TTC549 (cell line): Measurements from ENCODE around the gene AIPL1.
"Not testable (repeated sequence)": the region's sequence is repeated elsewhere in the genome, so short reads cannot be mapped to it uniquely, and the experiment has no call there.

Experiments
- FAIRE-seq: peaks from 2 replicates; lab custom pipeline; 2012; peaks lifted over from hg19 to GRCh38; lab: Jason Lieb, UNC

Gene AIPL1, protein sequence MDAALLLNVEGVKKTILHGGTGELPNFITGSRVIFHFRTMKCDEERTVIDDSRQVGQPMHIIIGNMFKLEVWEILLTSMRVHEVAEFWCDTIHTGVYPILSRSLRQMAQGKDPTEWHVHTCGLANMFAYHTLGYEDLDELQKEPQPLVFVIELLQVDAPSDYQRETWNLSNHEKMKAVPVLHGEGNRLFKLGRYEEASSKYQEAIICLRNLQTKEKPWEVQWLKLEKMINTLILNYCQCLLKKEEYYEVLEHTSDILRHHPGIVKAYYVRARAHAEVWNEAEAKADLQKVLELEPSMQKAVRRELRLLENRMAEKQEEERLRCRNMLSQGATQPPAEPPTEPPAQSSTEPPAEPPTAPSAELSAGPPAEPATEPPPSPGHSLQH

DNA sequence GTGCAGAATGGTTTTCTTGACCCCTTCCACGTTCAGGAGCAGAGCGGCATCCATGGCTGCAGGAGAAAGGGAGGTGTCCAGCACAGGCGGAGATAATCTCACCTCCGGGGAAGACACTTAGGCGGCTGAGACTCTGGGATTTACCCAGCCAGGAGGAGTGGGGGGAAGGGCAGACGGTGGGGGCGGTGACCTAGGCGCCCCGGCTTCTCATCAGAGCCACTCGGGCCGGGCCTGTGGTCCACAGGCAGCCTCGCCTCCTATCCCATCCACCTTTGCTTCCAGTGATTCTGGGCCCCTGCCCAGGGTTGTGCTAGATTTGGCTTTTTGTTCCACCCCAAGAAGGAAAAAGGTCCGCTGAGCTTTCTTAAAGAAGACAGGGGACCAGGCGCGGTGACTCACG, at the start of gene AIPL1:
Gene AIPL1, minus strand, starts transcription at position 71 of the 400 bp plus-strand sequence. Its CDS starts 17 bp downstream, at position 54.
- FAIRE-seq, result no peak

DNA sequence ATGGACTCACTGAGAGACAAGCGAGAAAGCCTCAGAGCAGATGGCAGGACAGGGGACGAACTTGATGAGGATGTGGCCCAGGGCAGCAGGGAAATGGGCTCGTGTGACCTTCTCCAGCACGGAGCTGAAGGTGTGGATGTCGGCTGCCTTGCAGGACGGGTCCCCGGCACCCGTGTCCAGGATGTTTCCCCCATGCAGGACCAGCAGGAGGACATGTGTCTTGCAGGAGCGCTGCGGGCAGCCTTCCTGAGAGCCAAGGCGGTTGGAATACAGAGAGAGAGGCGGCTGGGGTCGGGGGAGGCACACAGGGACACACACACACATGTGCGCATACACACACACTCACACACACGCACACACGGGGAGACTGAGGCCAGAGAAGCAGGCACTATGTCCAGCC, 48.6 kb upstream of the AIPL1 start:
- FAIRE-seq, result no peak

DNA sequence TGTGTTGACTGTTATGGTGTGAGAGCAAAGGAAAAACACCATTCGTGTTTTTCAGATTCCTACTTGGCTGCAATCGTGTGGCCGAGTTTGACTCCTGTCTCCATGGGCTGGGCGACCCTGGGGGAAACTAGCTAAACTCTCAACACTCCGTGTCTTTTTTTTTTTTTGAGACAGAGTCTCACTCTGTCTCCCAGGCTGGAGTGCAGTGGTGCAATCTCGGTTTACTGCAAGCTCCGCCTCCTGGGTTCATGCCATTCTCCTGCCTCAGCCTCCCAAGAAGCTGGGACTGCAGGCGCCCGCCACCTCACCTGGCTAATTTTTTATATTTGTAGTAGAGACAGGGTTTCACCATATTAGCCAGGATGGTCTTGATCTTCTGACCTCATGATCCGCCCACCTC, 47.9 kb upstream of the AIPL1 start:
- not testable (repeated sequence) for FAIRE-seq

DNA sequence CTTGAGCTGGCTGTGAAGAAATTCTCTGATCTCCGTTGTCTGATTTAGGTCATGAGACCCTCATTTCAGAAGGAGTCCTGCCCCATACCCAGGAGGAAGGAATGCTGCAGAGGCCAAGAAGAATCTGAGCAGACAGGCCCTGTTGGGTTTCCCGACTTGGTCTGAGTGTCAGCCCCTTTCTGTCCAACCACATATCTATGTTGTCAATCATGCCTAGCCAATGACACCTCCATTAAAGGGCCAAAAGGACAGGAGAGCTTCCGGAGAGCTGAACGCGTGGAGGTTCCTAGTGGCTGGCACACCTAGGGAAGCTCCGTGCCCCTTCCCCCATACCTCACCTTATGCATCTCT, 47.2 kb upstream of the AIPL1 start:
- no peak for FAIRE-seq

DNA sequence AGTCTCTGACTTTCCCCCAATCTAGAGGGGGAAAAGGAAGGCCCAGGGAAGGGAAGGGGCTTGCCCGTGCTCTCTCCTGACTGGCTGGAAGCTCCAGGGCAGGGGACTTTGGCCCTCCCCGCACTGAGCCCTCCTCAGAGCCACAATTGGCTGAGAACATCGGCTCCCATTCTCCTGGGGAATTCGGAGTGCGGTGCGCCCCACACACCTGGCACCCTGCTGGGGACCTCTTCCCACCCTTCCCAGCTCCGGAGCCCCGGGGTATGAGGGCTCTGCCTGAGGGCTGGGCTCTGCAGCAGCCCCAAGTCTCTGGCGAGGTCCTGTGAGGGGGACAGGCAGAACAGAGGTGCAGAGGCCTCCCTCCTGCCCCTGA, 45.4 kb upstream of the AIPL1 start:
- FAIRE-seq, result no peak

DNA sequence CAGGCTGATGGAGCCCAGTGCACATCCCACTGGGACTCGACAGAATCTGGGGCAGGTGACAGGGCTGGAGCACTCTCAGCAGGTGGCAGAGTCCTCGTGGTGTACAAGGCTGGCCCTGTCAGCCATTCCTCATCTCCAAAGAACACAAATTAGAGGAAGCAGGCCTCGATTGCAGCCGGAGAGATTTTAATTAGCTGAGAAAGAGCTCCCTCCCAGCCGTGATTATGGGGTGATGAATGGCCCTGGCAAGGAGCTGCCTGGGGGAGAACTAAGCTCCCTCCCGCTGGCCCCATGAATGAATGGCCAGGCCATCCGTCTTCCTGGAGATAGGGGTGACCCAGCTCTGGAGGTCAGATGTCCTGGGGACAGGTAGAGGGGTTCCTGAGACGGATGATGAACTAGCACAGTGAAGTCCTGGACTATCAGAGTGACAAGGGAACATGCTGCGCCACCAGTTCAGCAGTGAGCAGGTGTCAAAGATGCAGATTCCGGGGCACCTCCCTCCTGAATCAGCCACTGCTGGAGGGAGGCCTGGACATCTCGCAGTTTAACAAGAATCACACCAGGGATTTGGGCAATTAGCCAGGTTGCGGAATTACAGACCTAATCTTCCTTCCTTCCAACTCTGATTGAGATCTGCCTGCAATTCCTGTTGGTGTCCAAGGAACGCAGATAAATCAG, 44.8 kb upstream of the AIPL1 start:
- no peak for FAIRE-seq

DNA sequence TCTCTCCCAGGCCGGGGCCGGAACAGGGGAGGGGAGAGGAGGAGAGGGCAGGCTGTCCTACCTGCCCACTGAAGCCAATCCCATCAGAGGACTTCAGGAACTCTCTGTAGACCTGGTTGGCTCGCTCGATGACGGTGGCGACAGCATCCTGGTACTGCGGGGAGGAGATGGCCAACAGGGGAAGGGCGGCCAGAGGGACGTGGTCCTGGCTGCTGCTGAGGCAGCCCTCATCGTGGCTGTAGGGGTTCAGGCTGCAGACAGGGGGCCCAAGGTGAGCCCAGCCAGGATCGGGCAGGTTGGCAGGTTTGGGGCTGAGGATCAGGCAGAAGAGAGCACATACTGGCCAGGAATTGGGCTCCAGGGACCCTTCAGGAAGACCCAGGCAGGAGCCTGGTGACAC, 43.6 kb upstream of the AIPL1 start:
- no peak for FAIRE-seq

DNA sequence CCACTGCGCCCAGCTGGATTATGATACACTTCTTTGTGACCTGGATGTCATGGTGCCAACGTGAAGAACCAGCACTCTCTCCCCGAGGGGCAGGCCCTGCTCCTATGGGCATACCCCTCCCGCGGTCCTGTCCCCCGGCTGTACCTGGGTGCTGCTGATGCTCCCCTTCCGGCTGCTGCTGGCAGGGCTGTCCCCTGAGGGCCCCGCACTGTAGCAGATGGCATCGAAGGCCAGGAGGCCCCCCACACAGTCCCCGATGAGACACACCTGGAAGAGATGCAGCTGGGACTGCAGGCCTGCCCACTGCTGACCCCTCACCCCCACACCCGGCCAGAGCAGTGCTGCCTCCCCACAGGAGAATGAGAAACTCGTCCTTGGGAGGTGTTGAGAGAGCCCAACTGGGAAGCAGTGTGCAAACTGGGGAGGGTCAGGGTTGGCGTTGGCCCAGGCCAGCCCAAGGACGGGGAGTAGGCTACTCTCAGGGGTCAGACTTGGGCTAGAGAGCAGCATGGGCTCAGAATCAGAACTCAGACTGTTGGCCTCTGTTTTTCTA, 43.0 kb upstream of the AIPL1 start:
- no peak for FAIRE-seq

DNA sequence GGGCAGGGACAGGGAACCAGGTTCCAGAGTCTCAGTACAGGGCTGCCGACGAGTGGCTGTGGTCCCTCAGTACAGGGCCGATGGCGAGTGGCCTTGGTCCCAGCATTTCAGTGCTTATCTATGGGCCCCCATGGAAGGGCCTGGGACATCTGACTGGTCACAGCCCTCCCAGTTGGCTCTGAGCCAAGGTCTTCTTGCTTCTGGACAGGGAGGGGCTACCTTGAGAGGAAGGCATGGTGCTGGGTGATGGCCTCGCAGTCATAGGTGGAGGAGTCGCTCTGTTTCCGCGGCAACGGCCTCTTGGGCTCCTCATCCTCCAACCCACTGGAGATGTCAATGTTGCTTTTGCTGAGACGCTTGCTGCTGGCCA, 41.9 kb upstream of the AIPL1 start:
- FAIRE-seq, result no peak

DNA sequence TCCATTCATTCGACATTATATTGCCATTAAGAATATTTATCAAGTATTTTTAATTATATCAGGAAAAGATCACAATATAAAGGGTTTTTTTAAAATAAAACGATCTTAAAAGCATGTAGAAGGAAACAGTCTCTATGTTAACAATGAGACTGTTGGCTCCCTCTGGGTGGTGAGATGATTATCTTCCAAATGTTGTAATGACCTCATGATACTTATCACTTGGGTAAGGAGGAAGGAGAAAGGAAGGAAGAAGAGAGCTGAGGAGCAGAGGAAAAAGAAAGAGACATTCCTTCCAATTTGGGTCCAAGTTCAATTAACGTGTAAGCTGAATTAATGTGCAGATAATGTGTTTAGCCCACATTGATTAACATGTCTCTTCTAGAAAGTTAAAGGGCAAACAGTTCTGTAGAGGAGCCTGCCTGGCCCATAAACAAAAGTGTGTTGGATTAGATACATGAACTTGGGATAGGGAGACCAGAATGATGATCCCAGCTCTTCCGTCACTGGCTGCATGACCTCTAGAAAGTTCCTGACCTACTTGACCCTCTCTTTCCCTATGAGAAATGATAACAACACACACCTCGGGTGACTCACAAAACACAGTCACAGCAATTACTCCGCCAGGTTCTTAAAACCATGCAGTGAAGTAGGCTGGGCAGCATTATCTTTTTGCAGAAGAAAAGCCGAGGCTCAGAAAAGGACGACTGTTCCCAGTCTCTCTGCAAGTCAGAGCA, 41.3 kb upstream of the AIPL1 start:
- FAIRE-seq, result no peak

DNA sequence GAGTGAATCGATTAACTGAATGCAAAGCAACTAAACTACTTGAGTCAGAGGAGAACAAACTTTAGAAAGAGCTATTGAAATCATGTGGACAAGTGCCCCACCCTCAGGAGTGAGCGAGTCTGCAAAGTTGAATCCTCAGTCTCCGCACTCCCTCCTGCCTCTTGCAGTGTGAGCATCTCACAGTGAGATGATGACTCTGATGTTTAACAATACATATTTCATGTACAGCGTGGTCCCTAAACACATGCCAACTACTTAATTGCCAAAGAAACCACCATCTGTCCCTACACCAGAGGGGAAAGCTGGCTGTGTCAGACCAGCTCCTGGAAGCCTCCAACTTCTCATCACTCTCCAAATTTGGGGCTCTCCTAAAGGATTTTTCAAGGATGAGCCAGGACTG, 40.5 kb upstream of the AIPL1 start:
- FAIRE-seq, result no peak

DNA sequence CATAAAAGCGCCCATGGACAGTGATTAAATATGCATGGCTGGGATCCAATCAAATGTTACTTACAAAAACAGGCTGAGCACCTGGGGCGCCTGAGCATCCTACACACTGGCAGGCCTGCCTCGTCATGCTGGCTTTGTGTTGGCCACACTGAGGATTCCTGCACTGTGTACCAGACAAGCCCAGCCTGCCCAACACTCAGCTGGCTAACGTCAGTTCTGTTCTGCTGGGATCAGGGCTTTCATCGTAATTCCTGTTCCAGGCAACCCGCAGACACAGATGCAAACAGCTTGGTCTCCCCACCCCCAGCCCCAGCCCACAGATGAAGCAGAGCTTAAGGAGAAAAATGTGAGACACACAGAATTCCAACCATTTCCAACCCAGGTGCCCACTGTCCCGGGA, 40.0 kb upstream of the AIPL1 start:
- FAIRE-seq, result no peak

DNA sequence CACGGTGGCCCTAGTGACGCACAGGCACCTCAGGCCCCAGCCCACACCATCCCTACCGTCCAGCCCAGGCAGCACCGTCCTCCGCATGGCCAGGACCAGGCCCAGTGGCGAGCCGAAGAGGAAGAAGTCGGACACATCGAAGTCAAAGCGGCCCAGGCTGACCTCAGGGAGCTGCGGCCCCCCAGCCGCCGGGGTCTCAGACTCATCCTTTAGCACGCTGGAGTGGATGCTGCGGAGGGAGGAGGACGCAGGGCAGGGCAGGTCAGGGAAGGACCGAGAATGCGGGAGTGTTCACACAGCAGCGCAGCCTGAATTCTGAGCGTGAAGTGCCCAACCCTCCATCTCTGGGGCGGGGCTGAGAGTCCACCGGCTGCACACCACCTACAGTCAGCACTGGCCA, 39.5 kb upstream of the AIPL1 start:
- no peak for FAIRE-seq

DNA sequence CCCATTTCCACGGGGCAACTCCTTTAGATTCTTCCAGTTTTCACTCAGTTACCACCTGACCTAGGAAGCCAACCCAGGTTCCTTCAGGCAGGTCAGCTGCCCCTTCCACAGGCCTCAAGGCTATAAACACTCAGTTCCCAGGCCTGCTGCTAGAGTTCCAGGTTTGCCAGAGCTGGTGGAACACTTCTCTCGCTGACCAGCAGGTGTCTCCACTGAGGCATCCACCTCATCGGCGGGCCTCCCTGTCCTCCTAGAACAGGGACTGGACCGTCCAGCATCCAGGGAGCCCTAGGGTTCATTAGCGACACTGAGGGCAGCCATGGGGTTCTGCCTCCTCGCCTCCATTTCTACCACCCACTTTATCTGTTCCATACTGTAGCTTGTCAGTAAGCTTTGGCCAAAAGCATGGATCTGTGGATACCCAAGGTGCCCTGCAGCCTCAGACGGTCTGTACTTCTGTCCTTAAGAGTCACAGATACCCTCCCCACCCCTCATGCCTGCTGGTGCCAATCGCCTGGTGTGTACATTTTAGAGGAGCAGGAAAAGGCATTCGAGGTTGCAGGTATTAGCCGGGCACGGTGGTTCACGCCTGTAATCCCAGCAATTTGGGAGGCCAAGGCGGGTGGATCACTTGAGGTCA, 38.3 kb upstream of the AIPL1 start:
- no peak for FAIRE-seq

DNA sequence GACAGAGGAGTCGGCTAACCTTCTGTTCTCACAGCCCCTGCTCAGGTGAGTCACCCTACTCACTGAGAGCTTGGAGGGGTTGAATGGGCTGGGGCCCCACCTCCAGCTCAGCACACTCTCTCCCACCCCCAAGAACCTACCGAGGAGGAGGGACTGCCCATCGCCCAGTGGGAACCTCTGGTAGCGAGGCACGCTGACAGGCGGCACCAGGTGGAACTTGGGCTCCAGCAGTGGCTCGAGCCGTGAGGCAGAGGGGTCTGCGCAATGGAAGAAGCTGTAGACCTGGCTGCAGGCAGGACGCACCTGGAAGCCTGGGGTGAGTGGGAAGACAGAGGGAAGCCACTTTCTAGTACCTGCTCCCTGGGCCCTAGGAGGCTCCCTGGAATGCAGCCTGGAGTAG, 37.6 kb upstream of the AIPL1 start:
- FAIRE-seq, result no peak

DNA sequence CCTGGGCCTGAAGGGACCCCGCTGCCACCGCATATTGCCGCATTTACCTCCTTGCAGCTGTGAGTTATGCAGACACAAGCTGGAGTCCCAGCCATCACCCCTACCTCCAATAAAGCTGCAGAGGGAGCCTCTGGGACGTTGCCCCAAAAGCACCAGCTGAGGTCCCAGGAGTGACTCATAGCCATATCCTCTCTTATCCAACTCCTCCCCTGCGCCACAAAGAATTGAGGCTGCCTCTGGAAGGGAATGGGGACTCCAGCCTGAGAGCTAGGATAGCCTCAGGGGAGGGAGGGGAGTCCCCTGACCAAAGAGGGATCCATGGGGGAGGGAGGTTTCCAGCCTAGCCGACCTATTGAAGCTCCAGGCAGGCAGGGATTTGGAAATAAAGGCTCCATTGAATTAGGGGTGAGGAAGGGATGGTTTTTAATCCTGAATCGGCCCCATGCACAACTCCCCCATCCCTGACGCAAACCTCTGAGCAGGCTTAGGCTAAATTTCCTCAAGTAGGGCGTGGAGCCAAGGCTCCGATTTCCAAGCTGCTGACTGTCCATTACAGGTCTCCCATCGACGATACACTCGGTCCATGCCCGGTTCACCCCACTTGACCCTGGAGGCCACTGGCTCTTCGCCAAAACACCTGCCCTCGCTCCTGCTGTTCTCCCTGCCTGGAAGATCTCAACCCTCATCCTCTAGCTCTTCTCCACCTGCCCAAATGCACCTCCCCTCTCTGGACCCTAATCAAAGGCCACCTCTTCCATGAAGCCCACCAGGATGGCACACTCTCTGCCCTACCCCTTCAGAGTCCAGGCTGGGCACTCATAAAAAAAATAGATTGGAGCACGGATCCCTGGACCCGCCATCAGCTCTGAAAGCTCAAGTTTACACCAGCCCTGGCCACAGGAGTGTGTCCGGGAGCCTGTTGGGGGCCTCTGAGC, 36.9 kb upstream of the AIPL1 start:
- no peak for FAIRE-seq

DNA sequence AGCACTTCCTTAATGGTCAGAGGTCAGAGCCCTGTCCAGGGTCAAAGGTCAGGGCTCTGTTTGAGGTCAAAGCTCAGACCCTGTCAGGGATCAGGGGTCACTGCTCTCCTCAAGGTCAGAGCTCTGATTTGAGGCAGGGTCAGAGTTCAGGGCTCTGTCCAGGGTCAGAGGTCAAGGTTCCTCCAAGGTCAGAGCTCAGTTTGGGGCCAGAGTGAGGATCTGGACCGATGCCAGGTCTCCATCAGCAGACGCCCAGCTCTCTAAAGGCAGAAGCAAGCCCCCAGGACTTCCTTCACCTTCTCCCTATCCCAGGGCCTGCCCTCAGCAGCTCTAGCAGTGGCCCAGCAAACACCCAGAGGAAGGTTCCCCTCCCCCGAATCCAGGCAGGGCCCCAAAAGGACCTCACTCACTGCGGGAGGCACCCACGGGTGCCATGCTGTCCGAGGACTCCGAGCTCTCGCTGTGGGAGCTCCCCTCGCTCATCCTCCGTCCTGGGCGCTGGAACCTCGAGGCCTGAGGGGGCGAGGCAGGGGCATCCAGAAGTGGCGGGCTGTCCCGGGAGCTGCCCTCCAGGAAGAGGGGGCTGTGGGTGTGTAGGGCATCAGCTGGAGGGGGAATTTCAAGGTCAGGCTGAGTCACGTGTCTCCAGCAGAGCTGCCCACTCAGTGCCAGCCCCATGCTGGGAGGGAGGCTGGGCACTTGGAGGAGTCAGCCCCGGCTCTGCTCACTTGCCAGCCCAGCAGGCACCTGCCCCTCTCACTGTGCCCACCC, 36.0 kb upstream of the AIPL1 start:
- FAIRE-seq, result no peak

DNA sequence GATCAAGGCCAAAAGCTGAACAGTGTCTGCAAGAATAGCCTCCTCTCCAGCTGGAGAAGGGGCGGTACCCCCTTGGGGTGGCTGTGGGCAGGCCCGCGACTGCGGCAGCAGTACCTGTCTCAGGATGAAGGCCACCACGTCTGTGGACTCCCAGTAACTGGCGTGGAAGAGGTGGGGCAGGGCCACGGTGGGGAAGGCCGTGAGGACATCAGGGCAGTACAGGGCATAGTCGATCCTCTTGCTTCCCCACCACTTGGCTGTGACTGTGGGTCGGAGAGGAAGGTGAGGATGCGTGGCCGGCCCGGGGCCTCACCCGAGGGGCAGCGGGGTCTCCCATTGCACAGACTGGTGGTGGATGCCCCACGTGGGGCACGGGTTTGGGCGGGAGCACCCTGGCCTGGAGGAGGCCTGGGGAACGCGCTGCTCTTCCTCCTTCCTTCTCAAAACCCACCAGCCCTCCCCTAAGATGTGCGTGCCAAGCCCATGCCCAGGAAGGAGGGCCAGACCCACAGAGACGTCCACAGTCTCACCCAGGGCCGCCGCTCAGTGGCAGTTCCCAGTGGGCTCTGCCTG, 35.3 kb upstream of the AIPL1 start:
- no peak for FAIRE-seq

DNA sequence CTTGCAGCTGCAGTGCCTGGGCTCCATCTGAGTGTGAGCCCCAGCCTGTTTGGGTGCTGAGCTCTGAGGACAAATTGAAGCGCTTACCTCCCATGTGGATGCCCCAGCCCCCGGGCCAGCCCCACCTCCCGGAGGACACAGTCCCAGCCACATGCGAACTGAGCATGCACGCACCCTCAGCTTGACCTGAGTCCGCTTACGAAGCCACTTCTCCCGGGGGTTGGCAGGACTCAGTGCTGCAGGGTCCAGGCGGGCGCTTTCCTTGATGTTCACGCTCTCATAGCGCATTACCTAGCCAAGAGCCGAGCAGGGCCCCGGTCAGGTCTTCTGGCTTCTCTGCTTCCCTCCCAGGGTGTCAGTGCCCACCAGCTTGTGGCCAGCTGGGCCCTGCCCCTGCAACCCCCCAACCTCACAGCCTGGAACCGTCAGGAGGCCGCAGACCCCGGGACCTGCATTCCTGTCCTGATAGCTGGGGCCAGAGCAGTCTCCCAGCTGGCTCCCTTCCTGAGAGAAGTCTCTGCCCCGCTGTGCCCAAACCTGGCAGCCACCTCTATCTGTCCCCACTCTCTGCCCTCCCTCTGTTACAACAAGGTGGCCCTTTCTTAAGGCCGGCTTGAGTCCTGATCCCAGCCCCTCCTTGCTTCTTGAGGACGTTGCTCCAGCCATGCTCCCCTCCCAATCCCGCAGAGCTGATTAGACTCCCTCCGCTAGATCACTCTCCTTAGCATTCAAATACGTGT, 33.3 kb upstream of the AIPL1 start:
- no peak for FAIRE-seq

DNA sequence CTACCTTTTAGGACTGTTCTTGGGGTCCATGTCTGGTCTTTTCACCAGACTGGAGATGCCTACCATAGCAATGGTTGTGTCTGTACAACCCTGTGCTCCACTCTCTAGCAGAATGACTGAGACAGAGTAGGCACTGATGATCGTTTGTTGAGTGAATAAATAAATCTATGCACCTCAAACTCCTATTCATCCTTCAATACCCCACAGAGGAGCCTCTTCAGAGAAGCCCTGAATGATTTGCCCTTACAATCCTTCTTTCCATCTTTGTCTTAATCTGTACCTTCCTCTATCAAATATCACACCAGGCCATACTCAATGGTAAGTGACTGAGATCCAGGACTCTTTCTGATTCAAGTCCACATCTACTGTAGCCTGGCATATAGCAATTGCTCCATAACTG, 32.6 kb upstream of the AIPL1 start:
- no peak for FAIRE-seq
